H9 (cell line): ENCODE data around the gene TMEM123. TPM values are rescaled to one million over a fixed set of nuclear protein-coding genes. Genes with fewer than 3 reads are reported as not detected.

Source experiments
- DNase-seq: peaks from one replicate; pipeline ENCODE4 v3.0.0-alpha.2; 2017
- H2AFZ ChIP-seq: one replicate; pipeline ENCODE4 v1.6.1; 2013; ENCODE audit warnings: mild to moderate bottlenecking, low read length, control low read depth, moderate library complexity
- H2AK5ac ChIP-seq: 2 replicates; pipeline ENCODE4 v1.6.1; 2013; ENCODE audit warnings: low read length, control low read depth, mixed read lengths; ENCODE audit not compliant: insufficient read length
- H2BK120ac ChIP-seq: one replicate; pipeline ENCODE4 v1.6.1; 2013; ENCODE audit warnings: low read depth, mild to moderate bottlenecking, low read length, control low read depth, inconsistent platforms; ENCODE audit not compliant: poor library complexity, severe bottlenecking
- H2BK12ac ChIP-seq: 2 replicates; pipeline ENCODE4 v1.6.1; 2013; ENCODE audit warnings: low read length, control low read depth, mixed read lengths, low read depth; ENCODE audit not compliant: insufficient read length
- H2BK15ac ChIP-seq: 2 replicates; pipeline ENCODE4 v1.6.1; 2013; ENCODE audit warnings: low read depth, low read length, control low read depth
- H2BK20ac ChIP-seq: one replicate; pipeline ENCODE4 v1.6.1; 2013; ENCODE audit warnings: low read depth, mild to moderate bottlenecking, low read length, control low read depth, inconsistent platforms; ENCODE audit not compliant: poor library complexity, severe bottlenecking
- H2BK5ac ChIP-seq: 2 replicates; pipeline ENCODE4 v1.6.1; 2013; ENCODE audit warnings: low read length, control low read depth, mixed read lengths; ENCODE audit not compliant: insufficient read length
- H3K14ac ChIP-seq: 2 replicates; pipeline ENCODE4 v1.6.1; 2013; ENCODE audit warnings: low read length, control low read depth; ENCODE audit not compliant: insufficient read depth
- H3K18ac ChIP-seq: 2 replicates; pipeline ENCODE4 v1.6.1; 2013; ENCODE audit warnings: low read depth, mild to moderate bottlenecking, mixed read lengths, low read length, control low read depth; ENCODE audit not compliant: insufficient read length
- H3K23ac ChIP-seq: 2 replicates; pipeline ENCODE4 v1.6.1; 2013; ENCODE audit warnings: low read length, control low read depth, mixed read lengths, low read depth; ENCODE audit not compliant: insufficient read length
- H3K23me2 ChIP-seq: 2 replicates; pipeline ENCODE4 v1.6.1; 2013; ENCODE audit warnings: low read depth, mild to moderate bottlenecking, mixed read lengths, low read length, control low read depth; ENCODE audit not compliant: insufficient read length, poor library complexity, severe bottlenecking
- H3K27ac ChIP-seq: 2 replicates; pipeline ENCODE4 v1.5.1; 2013; ENCODE audit warnings: low read length, control low read depth, mixed read lengths, low read depth; ENCODE audit not compliant: insufficient read length
- H3K27me3 ChIP-seq: 2 replicates; pipeline ENCODE4 v1.6.1; 2013; ENCODE audit warnings: low read length, control low read depth, inconsistent platforms; ENCODE audit not compliant: insufficient read depth
- H3K4ac ChIP-seq: 2 replicates; pipeline ENCODE4 v1.6.1; 2013; ENCODE audit warnings: low read depth, mild to moderate bottlenecking, control low read depth, inconsistent platforms, low read length, moderate library complexity
- H3K4me1 ChIP-seq: 2 replicates; pipeline ENCODE4 v1.6.1; 2013; ENCODE audit warnings: low read length, control low read depth, inconsistent platforms; ENCODE audit not compliant: insufficient read depth
- H3K4me2 ChIP-seq: 2 replicates; pipeline ENCODE4 v1.6.1; 2013; ENCODE audit warnings: low read length, control low read depth, mixed read lengths; ENCODE audit not compliant: insufficient read length, insufficient read depth
- H3K56ac ChIP-seq: 2 replicates; pipeline ENCODE4 v1.6.1; 2013; ENCODE audit warnings: low read depth, mild to moderate bottlenecking, mixed read lengths, low read length, control low read depth; ENCODE audit not compliant: insufficient read length
- H3K79me1 ChIP-seq: 2 replicates; pipeline ENCODE4 v1.6.1; 2013; ENCODE audit warnings: low read depth, mild to moderate bottlenecking, moderate library complexity, low read length, control low read depth, inconsistent platforms; ENCODE audit not compliant: insufficient read depth, poor library complexity, severe bottlenecking
- H3K79me2 ChIP-seq: 2 replicates; pipeline ENCODE4 v1.6.1; 2013; ENCODE audit warnings: low read length, control low read depth, inconsistent platforms; ENCODE audit not compliant: insufficient read depth
- H3K9ac ChIP-seq: 2 replicates; pipeline ENCODE4 v1.6.1; 2013; ENCODE audit warnings: low read length, control low read depth, mixed read lengths; ENCODE audit not compliant: insufficient read length; ENCODE audit errors: extremely low read depth
- H3K9me3 ChIP-seq: one replicate; pipeline ENCODE4 v1.6.1; 2013; ENCODE audit warnings: low read depth, low read length, inconsistent platforms; ENCODE audit not compliant: control insufficient read depth
- H3T11ph ChIP-seq: one replicate; pipeline ENCODE4 v1.6.1; 2013; ENCODE audit warnings: mild to moderate bottlenecking, low read length, control low read depth, inconsistent platforms
- H4K20me1 ChIP-seq: one replicate; pipeline ENCODE4 v1.6.1; 2013; ENCODE audit not compliant: control insufficient read depth, insufficient read length, insufficient read depth
- H4K5ac ChIP-seq: 2 replicates; pipeline ENCODE4 v1.6.1; 2013; ENCODE audit warnings: low read depth, mild to moderate bottlenecking, mixed read lengths, low read length, control low read depth; ENCODE audit not compliant: insufficient read length
- H4K8ac ChIP-seq: replicated peaks from 2 replicates; pipeline ENCODE4 v1.6.1; 2013; ENCODE audit warnings: low read length, control low read depth, mixed read lengths, low read depth; ENCODE audit not compliant: insufficient read length
- H4K91ac ChIP-seq: 2 replicates; pipeline ENCODE4 v1.6.1; 2013; ENCODE audit warnings: low read depth, mild to moderate bottlenecking, moderate library complexity, mixed read lengths, low read length, control low read depth; ENCODE audit not compliant: insufficient read length
- H3K27ac Mint-ChIP-seq, 3 experiments: 2 replicates in 2 of 3; 3 replicates in 1 of 3; pipeline ENCODE4 v1.8.0; 2020 to 2021; ENCODE audit warnings: mixed read lengths in 3 of 3, mild to moderate bottlenecking in 1 of 3, moderate library complexity in 1 of 3
- H3K27me3 Mint-ChIP-seq: 2 replicates; pipeline ENCODE4 v1.8.0; 2021; ENCODE audit warnings: low read depth, mild to moderate bottlenecking, moderate library complexity, mixed read lengths
- H3K36me3 Mint-ChIP-seq, 3 experiments: 2 replicates in 2 of 3; 3 replicates in 1 of 3; pipeline ENCODE4 v1.8.0; 2020 to 2021; ENCODE audit warnings: low read depth in 3 of 3, mixed read lengths in 3 of 3; ENCODE audit not compliant: insufficient read depth in 1 of 3
- H3K4me1 Mint-ChIP-seq, 2 experiments: 2 replicates each; pipeline ENCODE4 v1.8.0; 2020; ENCODE audit warnings: mixed read lengths in 2 of 2
- H3K4me3 Mint-ChIP-seq, 2 experiments: 2 replicates in 1 of 2; 3 replicates in 1 of 2; pipeline ENCODE4 v1.8.0; 2020 to 2021; ENCODE audit warnings: mild to moderate bottlenecking in 2 of 2, mixed read lengths in 2 of 2, moderate library complexity in 1 of 2
- H3K9me3 Mint-ChIP-seq, 2 experiments: 2 replicates in 1 of 2; 3 replicates in 1 of 2; pipeline ENCODE4 v1.8.0; 2020; ENCODE audit warnings: mild to moderate bottlenecking in 2 of 2, mixed read lengths in 2 of 2, moderate library complexity in 1 of 2
- CTCF ChIP-seq: fragments of 200-600 bp; sonication (generic); conservative IDR thresholded peaks from 3 replicates; pipeline ENCODE4 v1.8.0; 2021; ENCODE audit warnings: antibody characterized with exemption, mild to moderate bottlenecking
- total RNA-seq: library from RNA; stranded (reverse); gene quantifications from 2 replicates; pipeline ENCODE4 v1.2.1, GENCODE V29; 2021

The TMEM123 gene
- total RNA-seq, 1 experiment from 2014 or later = 76.7 TPM

- no peak overlapping the region for H2BK12ac ChIP-seq
- H3K56ac ChIP-seq = no peak overlapping the region
- no peak overlapping the region for H3T11ph ChIP-seq
- H3K4me1 Mint-ChIP-seq = peaks cover 16 to 19% of the 10 kb centered on the region in 2 experiments
- no peaks in the 10 kb centered on the region for H4K20me1 ChIP-seq
- no peak overlapping the region for H2AK5ac ChIP-seq
- H3K18ac ChIP-seq = no peak overlapping the region
- H2AFZ ChIP-seq = no peak overlapping the region
- peaks cover 5 to 36% (median 33%) of the 10 kb centered on the region in 3 experiments; a peak in 5 of 7 replicates for H3K36me3 Mint-ChIP-seq
- H3K4me1 ChIP-seq = no peaks in the 10 kb centered on the region
- no peak overlapping the region for H3K9ac ChIP-seq
- no peak overlapping the region for H2BK15ac ChIP-seq
- no peaks in the 10 kb centered on the region for H3K23me2 ChIP-seq
- H4K8ac ChIP-seq = no peak overlapping the region
- H2BK120ac ChIP-seq = no peak overlapping the region
- no peaks in the 10 kb centered on the region for H3K9me3 Mint-ChIP-seq
- no peak for TF ChIP-seq CTCF
- H3K4ac ChIP-seq = no peak overlapping the region
- H3K79me2 ChIP-seq = no peaks in the 10 kb centered on the region
- no peaks in the 10 kb centered on the region for H3K9me3 ChIP-seq
- H2BK20ac ChIP-seq = no peak overlapping the region
- H3K4me3 Mint-ChIP-seq = no peak overlapping the region
- no peak overlapping the region for H4K91ac ChIP-seq
- no peaks in the 10 kb centered on the region for H3K27me3 ChIP-seq
- H3K79me1 ChIP-seq = no peaks in the 10 kb centered on the region
- H3K4me2 ChIP-seq = no peak overlapping the region
- H3K23ac ChIP-seq = no peak overlapping the region
- no peak overlapping the region for H3K14ac ChIP-seq
- no peak overlapping the region for H2BK5ac ChIP-seq
- no peak overlapping the region for H3K27ac ChIP-seq
- no peak for DNase-seq
- no peak overlapping the region for H4K5ac ChIP-seq
- H3K27ac Mint-ChIP-seq = no peak overlapping the region
- H3K27me3 Mint-ChIP-seq = no peaks in the 10 kb centered on the region
Measured at GRCh38 chr11:102378818-102379217, 73.7 kb downstream of the TMEM123 start.
